ENCODE measurements around the gene HDAC4. TPM values are rescaled to one million over a fixed set of nuclear protein-coding genes. Genes with fewer than 3 reads are reported as not detected.

Gene HDAC4
- polyA plus RNA-seq, 2 of the 4 experiments (the other 2 are of a cell fraction): 8.6 to 10.4 TPM

DNA sequence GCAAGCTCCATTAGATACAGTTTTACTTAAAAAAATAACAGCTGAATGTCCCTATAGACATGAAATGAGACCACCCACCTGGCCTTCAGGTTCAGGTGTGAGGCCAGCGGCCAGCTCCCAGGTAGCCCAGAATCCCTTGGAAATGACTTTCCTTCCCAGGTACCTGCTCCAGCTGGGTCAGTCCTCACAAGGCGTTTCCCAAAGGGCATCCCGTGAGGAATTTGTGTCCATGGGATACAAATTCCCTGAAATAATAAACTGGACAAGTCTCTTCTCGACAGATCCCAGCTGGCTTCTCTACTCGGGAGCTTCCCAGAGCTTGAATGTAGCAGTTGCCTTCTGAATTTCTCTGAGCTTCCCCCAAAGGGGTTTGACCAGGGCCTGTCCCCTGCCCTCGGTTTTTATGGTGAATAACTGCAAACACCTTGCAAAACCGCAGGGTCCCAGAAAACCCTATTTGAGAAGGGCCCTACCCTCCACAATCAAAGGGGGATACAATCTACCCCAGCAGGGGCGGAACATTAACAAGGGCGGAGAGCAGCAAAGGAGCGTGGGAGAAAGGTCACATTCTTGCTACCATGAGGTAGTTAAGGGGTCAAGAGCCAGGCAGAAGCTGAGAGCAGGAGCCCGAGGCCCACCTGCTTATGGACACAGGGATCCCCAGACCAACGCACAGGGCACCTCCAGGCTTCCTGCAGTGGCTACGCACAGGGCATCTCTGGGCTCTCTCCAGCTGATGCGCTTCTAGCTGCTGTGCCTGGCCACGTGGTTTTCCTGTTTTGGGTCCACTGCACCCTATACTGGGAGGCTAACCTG lies 107.7 kb downstream of the HDAC4 start:
- CTCF ChIA-PET: interaction anchor here (0.5 to 2.0 kb wide), 5 partner anchors 10 to 84 kb away, joined by 3 to 8 read pairs (median 3); no protein-coding TSS in a partner anchor
- POLR2A ChIA-PET: no interaction called here
- Histone ChIP-seq H3K27ac (no peak overlapping the region), H3K4me1 (peaks cover 23% of the 10 kb centered on the region), H3K9me3 (no peaks in the 10 kb centered on the region), H3K4me2 (no peak overlapping the region), H3K4me3 (no peak overlapping the region)
- 88% methylated on average over 15 of the region's 15 CpGs for WGBS (ENCODE audit: missing lambda C conversion rate)
- DNase-seq (ENCODE audit: low read depth in 1 of 2, low spot score in 1 of 2) (no peak), ATAC-seq (no peak), FAIRE-seq (no peak)
- TF ChIP-seq, protein P1, sequence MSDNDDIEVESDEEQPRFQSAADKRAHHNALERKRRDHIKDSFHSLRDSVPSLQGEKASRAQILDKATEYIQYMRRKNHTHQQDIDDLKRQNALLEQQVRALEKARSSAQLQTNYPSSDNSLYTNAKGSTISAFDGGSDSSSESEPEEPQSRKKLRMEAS (IDR thresholded peaks at IDR 0.05): no peak
- TF ChIP-seq RARB (CRISPR knock-in tag; IDR thresholded peaks at IDR 0.05) (no peak), MYC (IDR thresholded peaks at IDR 0.05; ENCODE audit: borderline replicate concordance, low read length) (no peak), HOXB13 (CRISPR knock-in tag; IDR thresholded peaks at IDR 0.05; ENCODE audit: low read depth) (no peak)

DNA sequence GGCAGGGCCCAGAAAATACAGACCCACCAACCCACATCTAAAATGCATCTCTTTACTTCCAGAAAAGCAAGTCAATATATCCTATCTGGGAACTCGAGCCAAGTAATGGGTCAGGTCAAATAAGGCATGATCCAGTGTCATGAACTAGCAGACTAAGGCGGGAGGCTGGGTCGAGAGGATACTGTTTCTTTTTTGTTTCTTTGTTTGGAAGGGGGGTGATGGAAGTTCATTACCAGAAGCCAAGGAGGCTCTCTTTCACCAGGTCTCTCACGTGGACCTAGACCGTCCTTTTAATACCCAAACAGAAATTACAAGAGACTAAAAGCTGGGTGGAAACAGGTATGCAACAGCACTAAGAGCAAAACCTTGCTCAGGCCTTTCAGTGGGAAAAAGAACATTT lies 108.3 kb downstream of the HDAC4 start:
- FAIRE-seq: no peak
- no peak for DNase-seq (ENCODE audit: low read depth in 1 of 2, low spot score in 1 of 2)
- no peak overlapping the region for H3K27ac ChIP-seq
- CTCF ChIA-PET: interaction anchor here (0.6 to 2.0 kb wide), 3 partner anchors 10 to 84 kb away, joined by 3 to 8 read pairs (median 4); no protein-coding TSS in a partner anchor
- H3K4me3 ChIP-seq: no peak overlapping the region
- H3K4me1 ChIP-seq: peaks cover 25% of the 10 kb centered on the region
- POLR2A ChIA-PET: no interaction called here
- no peak for TF ChIP-seq JUNB (IDR thresholded peaks at IDR 0.05)
- TF ChIP-seq, protein P1 (IDR thresholded peaks at IDR 0.05): no peak
- no peak for TF ChIP-seq ZFP36 (IDR thresholded peaks at IDR 0.05; ENCODE audit: borderline replicate concordance, partially characterized antibody)
- no peak for TF ChIP-seq RARB (CRISPR knock-in tag; IDR thresholded peaks at IDR 0.05)
- TF ChIP-seq ZSCAN20 (CRISPR knock-in tag; IDR thresholded peaks at IDR 0.05): no peak
- TF ChIP-seq SREBF2 (IDR thresholded peaks at IDR 0.05): no peak
- TF ChIP-seq NPAS2 (CRISPR knock-in tag; IDR thresholded peaks at IDR 0.05; ENCODE audit: borderline replicate concordance): no peak
- TF ChIP-seq, protein P2, sequence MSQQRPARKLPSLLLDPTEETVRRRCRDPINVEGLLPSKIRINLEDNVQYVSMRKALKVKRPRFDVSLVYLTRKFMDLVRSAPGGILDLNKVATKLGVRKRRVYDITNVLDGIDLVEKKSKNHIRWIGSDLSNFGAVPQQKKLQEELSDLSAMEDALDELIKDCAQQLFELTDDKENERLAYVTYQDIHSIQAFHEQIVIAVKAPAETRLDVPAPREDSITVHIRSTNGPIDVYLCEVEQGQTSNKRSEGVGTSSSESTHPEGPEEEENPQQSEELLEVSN (IDR thresholded peaks at IDR 0.05; ENCODE audit: borderline replicate concordance, low read depth): no peak
- no peak for TF ChIP-seq BHLHE40 (IDR thresholded peaks at IDR 0.05; ENCODE audit: low read depth, low read length)
- TF ChIP-seq, protein P3, sequence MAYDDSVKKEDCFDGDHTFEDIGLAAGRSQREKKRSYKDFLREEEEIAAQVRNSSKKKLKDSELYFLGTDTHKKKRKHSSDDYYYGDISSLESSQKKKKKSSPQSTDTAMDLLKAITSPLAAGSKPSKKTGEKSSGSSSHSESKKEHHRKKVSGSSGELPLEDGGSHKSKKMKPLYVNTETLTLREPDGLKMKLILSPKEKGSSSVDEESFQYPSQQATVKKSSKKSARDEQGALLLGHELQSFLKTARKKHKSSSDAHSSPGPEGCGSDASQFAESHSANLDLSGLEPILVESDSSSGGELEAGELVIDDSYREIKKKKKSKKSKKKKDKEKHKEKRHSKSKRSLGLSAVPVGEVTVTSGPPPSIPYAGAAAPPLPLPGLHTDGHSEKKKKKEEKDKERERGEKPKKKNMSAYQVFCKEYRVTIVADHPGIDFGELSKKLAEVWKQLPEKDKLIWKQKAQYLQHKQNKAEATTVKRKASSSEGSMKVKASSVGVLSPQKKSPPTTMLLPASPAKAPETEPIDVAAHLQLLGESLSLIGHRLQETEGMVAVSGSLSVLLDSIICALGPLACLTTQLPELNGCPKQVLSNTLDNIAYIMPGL (CRISPR knock-in tag; IDR thresholded peaks at IDR 0.05; ENCODE audit: borderline replicate concordance): no peak
- no peak for TF ChIP-seq CBX2 (IDR thresholded peaks at IDR 0.05; ENCODE audit: borderline replicate concordance, low read depth)
- no peak for TF ChIP-seq RFX5 (IDR thresholded peaks at IDR 0.05)
- TF ChIP-seq, protein P4, sequence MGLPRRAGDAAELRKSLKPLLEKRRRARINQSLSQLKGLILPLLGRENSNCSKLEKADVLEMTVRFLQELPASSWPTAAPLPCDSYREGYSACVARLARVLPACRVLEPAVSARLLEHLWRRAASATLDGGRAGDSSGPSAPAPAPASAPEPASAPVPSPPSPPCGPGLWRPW (IDR thresholded peaks at IDR 0.05): no peak
- TF ChIP-seq, protein P5, sequence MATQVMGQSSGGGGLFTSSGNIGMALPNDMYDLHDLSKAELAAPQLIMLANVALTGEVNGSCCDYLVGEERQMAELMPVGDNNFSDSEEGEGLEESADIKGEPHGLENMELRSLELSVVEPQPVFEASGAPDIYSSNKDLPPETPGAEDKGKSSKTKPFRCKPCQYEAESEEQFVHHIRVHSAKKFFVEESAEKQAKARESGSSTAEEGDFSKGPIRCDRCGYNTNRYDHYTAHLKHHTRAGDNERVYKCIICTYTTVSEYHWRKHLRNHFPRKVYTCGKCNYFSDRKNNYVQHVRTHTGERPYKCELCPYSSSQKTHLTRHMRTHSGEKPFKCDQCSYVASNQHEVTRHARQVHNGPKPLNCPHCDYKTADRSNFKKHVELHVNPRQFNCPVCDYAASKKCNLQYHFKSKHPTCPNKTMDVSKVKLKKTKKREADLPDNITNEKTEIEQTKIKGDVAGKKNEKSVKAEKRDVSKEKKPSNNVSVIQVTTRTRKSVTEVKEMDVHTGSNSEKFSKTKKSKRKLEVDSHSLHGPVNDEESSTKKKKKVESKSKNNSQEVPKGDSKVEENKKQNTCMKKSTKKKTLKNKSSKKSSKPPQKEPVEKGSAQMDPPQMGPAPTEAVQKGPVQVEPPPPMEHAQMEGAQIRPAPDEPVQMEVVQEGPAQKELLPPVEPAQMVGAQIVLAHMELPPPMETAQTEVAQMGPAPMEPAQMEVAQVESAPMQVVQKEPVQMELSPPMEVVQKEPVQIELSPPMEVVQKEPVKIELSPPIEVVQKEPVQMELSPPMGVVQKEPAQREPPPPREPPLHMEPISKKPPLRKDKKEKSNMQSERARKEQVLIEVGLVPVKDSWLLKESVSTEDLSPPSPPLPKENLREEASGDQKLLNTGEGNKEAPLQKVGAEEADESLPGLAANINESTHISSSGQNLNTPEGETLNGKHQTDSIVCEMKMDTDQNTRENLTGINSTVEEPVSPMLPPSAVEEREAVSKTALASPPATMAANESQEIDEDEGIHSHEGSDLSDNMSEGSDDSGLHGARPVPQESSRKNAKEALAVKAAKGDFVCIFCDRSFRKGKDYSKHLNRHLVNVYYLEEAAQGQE (IDR thresholded peaks at IDR 0.05): no peak
- no peak for TF ChIP-seq CHD4 (IDR thresholded peaks at IDR 0.05; ENCODE audit: borderline replicate concordance)
- TF ChIP-seq EHF (CRISPR knock-in tag; IDR thresholded peaks at IDR 0.05): no peak
- ATAC-seq: no peak
- no peaks in the 10 kb centered on the region for H3K9me3 ChIP-seq
- WGBS (ENCODE audit: missing lambda C conversion rate): 74% methylated on average over 5 of the region's 5 CpGs
- H3K4me2 ChIP-seq: no peak overlapping the region

Measured in A549 (cell line).